Nephron progenitor cell (in vitro differentiated cells): Measurements from ENCODE around the gene PCDH9.

Experiments
- DNase-seq: peaks from one replicate; pipeline ENCODE4 v3.0.0; 2021
- H3K27ac Mint-ChIP-seq: 2 replicates; pipeline ENCODE4 v1.8.0; 2021; ENCODE audit warnings: mild to moderate bottlenecking, moderate library complexity, mixed read lengths
- H3K27me3 Mint-ChIP-seq: 2 replicates; pipeline ENCODE4 v1.8.0; 2021; ENCODE audit warnings: mild to moderate bottlenecking, low read depth, mixed read lengths; ENCODE audit not compliant: poor library complexity
- H3K36me3 Mint-ChIP-seq: 2 replicates; pipeline ENCODE4 v1.8.0; 2021; ENCODE audit warnings: low read depth, mixed read lengths
- H3K4me1 Mint-ChIP-seq: 2 replicates; pipeline ENCODE4 v1.8.0; 2021; ENCODE audit warnings: mixed read lengths
- H3K4me3 Mint-ChIP-seq: 2 replicates; pipeline ENCODE4 v1.8.0; 2021; ENCODE audit warnings: mild to moderate bottlenecking, moderate library complexity, mixed read lengths
- H3K9me3 Mint-ChIP-seq: 2 replicates; pipeline ENCODE4 v1.8.0; 2021; ENCODE audit warnings: mild to moderate bottlenecking, moderate library complexity, mixed read lengths
- CTCF ChIP-seq: fragments of 200-600 bp; sonication (generic); IDR thresholded peaks from 2 replicates; pipeline ENCODE4 v1.5.0; 2021; ENCODE audit warnings: antibody characterized with exemption

The PCDH9 gene

GRCh38 chr13:67192751-67193150, 37.4 kb downstream of the PCDH9 start:
- no peaks in the 10 kb centered on the region for H3K4me1 Mint-ChIP-seq
- TF ChIP-seq CTCF = no peak

GRCh38 chr13:67186995-67187569, 43.1 kb downstream of the PCDH9 start:
- no peaks in the 10 kb centered on the region for H3K36me3 Mint-ChIP-seq
- H3K27ac Mint-ChIP-seq = no peak overlapping the region
- no peaks in the 10 kb centered on the region for H3K27me3 Mint-ChIP-seq
- no peak for DNase-seq
- no peak overlapping the region for H3K4me3 Mint-ChIP-seq
- no peaks in the 10 kb centered on the region for H3K9me3 Mint-ChIP-seq
- H3K4me1 Mint-ChIP-seq = peaks cover 9% of the 10 kb centered on the region
- TF ChIP-seq CTCF = no peak

More at GRCh38 chr13:67192751-67193150, 37.4 kb downstream of the PCDH9 start:
- no peaks in the 10 kb centered on the region for H3K9me3 Mint-ChIP-seq
- H3K4me3 Mint-ChIP-seq = no peak overlapping the region
- no peaks in the 10 kb centered on the region for H3K27me3 Mint-ChIP-seq
- no peak for DNase-seq
- H3K36me3 Mint-ChIP-seq = no peaks in the 10 kb centered on the region
- H3K27ac Mint-ChIP-seq = no peak overlapping the region

- peak overlapping the region; percentile 54 for H3K27ac Mint-ChIP-seq
Measured at GRCh38 chr13:67184247-67184646, 45.9 kb downstream of the PCDH9 start.

GRCh38 chr13:67183151-67183550, 47.0 kb downstream of the PCDH9 start:
- Mint-ChIP-seq H3K27me3 (no peaks in the 10 kb centered on the region), H3K4me1 (peaks cover 14% of the 10 kb centered on the region), H3K9me3 (no peaks in the 10 kb centered on the region), H3K4me3 (no peak overlapping the region), H3K27ac (no peak overlapping the region), H3K36me3 (no peaks in the 10 kb centered on the region)
- no peak for TF ChIP-seq CTCF
- no peak for DNase-seq

More at GRCh38 chr13:67184247-67184646, 45.9 kb downstream of the PCDH9 start:
- TF ChIP-seq CTCF = no peak
- no peaks in the 10 kb centered on the region for H3K36me3 Mint-ChIP-seq
- H3K9me3 Mint-ChIP-seq = no peaks in the 10 kb centered on the region
- H3K4me1 Mint-ChIP-seq = peaks cover 14% of the 10 kb centered on the region
- no peaks in the 10 kb centered on the region for H3K27me3 Mint-ChIP-seq
- H3K4me3 Mint-ChIP-seq = no peak overlapping the region
- DNase-seq = no peak

- no peaks in the 10 kb centered on the region for H3K36me3 Mint-ChIP-seq
Measured at GRCh38 chr13:67175836-67176459, 54.2 kb downstream of the PCDH9 start.

More at GRCh38 chr13:67175836-67176459, 54.2 kb downstream of the PCDH9 start:
- DNase-seq = no peak
- Mint-ChIP-seq H3K9me3 (no peaks in the 10 kb centered on the region), H3K27me3 (peaks cover 3% of the 10 kb centered on the region), H3K4me1 (peaks cover 10% of the 10 kb centered on the region), H3K4me3 (no peak overlapping the region), H3K27ac (no peak overlapping the region)
- no peak for TF ChIP-seq CTCF
